Fibroblast of lung (primary cell): Measurements from ENCODE around the gene ABL1.

Source experiments
- CTCF ChIP-seq, 2 donors: IDR thresholded peaks in 1 of 2; conservative IDR thresholded peaks in 1 of 2; 1 replicate in 1 of 2; 2 replicates in 1 of 2; pipeline ENCODE4 v1.5.1; 2011 to 2012; ENCODE audit warnings: low read length in 2 of 2, control low read depth in 1 of 2, inconsistent platforms in 1 of 2, low read depth in 1 of 2, mild to moderate bottlenecking in 1 of 2
- EZH2 ChIP-seq: IDR thresholded peaks from 2 replicates; pipeline ENCODE4 v1.5.1; 2012; ENCODE audit warnings: low read length, control low read depth, mild to moderate bottlenecking; ENCODE audit errors: missing control alignments

- TF ChIP-seq CTCF (conservative IDR thresholded peaks at IDR 0.05 in 1 of 2, IDR thresholded peaks at IDR 0.05 in 1 of 2; ENCODE audit: low read depth in 1 of 2, low read length in 2 of 2): no peak
- no peak for TF ChIP-seq EZH2
Measured at GRCh38 chr9:130919559-130920145, 84.6 kb downstream of the ABL1 start.
